Neuronal stem cell (in vitro differentiated cells): ENCODE results near the gene CNNM4.

ENCODE experiments used
- DNase-seq: peaks from one replicate; pipeline ENCODE4 v3.0.0-alpha.2; 2013; ENCODE audit warnings: low spot score
- H2AFZ ChIP-seq: one replicate; pipeline ENCODE4 v1.6.1; 2013; ENCODE audit warnings: mild to moderate bottlenecking, low read length, inconsistent platforms
- H2AK5ac ChIP-seq: 2 replicates; pipeline ENCODE4 v1.6.1; 2013; ENCODE audit warnings: low read depth, mild to moderate bottlenecking, inconsistent platforms, low read length, moderate library complexity, mixed read lengths
- H2BK120ac ChIP-seq: 2 replicates; pipeline ENCODE4 v1.6.1; 2013; ENCODE audit warnings: low read depth, mild to moderate bottlenecking, inconsistent platforms, low read length, moderate library complexity, mixed read lengths
- H2BK12ac ChIP-seq: one replicate; pipeline ENCODE4 v1.6.1; 2013; ENCODE audit warnings: low read length, inconsistent platforms
- H2BK15ac ChIP-seq: 2 replicates; pipeline ENCODE4 v1.6.1; 2013; ENCODE audit warnings: mild to moderate bottlenecking, low read length, inconsistent platforms, mixed read lengths
- H2BK5ac ChIP-seq: one replicate; pipeline ENCODE4 v1.6.1; 2013; ENCODE audit warnings: inconsistent platforms, mild to moderate bottlenecking, low read length, moderate library complexity
- H3K14ac ChIP-seq: one replicate; pipeline ENCODE4 v1.6.1; 2013; ENCODE audit warnings: low read length, inconsistent platforms
- H3K18ac ChIP-seq: 2 replicates; pipeline ENCODE4 v1.6.1; 2013; ENCODE audit warnings: low read length, inconsistent platforms
- H3K23ac ChIP-seq: 2 replicates; pipeline ENCODE4 v1.6.1; 2013; ENCODE audit warnings: low read depth, mild to moderate bottlenecking, mixed read lengths, low read length, inconsistent platforms; ENCODE audit not compliant: poor library complexity
- H3K27ac ChIP-seq: replicated peaks from 3 replicates; pipeline ENCODE4 v1.5.1; 2013; ENCODE audit warnings: low read length, inconsistent platforms
- H3K27me3 ChIP-seq, 3 experiments: 2 replicates each; pipeline ENCODE4 v1.6.1; 2013; ENCODE audit warnings: low read length in 3 of 3, mild to moderate bottlenecking in 2 of 3, inconsistent platforms in 1 of 3, low read depth in 1 of 3, mixed read lengths in 1 of 3, moderate library complexity in 1 of 3; ENCODE audit not compliant: control insufficient read depth in 3 of 3, insufficient read depth in 3 of 3
- H3K36me3 ChIP-seq, 2 donors: replicated peaks in 1 of 2; 2 replicates each; pipeline ENCODE4 v1.6.1; 2013; ENCODE audit warnings: low read length in 2 of 2; ENCODE audit not compliant: control insufficient read depth in 2 of 2, insufficient read depth in 2 of 2
- H3K4ac ChIP-seq: 2 replicates; pipeline ENCODE4 v1.6.1; 2013; ENCODE audit warnings: inconsistent platforms, mild to moderate bottlenecking, low read length, moderate library complexity
- H3K4me1 ChIP-seq, 2 donors: 1 replicate in 1 of 2; 2 replicates in 1 of 2; pipeline ENCODE4 v1.6.1; 2013; ENCODE audit warnings: low read length in 2 of 2, low read depth in 1 of 2; ENCODE audit not compliant: control insufficient read depth in 2 of 2, insufficient read depth in 1 of 2
- H3K4me2 ChIP-seq: one replicate; pipeline ENCODE4 v1.6.1; 2013; ENCODE audit warnings: mild to moderate bottlenecking, low read length, inconsistent platforms; ENCODE audit not compliant: insufficient read depth, poor library complexity, severe bottlenecking
- H3K4me3 ChIP-seq, 2 donors: 2 replicates each; pipeline ENCODE4 v1.5.1; 2013; ENCODE audit warnings: low read length in 2 of 2, mild to moderate bottlenecking in 2 of 2, inconsistent platforms in 1 of 2, moderate library complexity in 1 of 2
- H3K79me1 ChIP-seq: one replicate; pipeline ENCODE4 v1.6.1; 2013; ENCODE audit warnings: low read depth, mild to moderate bottlenecking, inconsistent platforms, low read length, moderate library complexity
- H3K9ac ChIP-seq: one replicate; pipeline ENCODE4 v1.6.1; 2013; ENCODE audit warnings: mild to moderate bottlenecking, low read depth, low read length, inconsistent platforms; ENCODE audit not compliant: poor library complexity
- H3K9me3 ChIP-seq, 2 donors: replicated peaks in 1 of 2; 2 replicates each; pipeline versions ENCODE3 to v1.6.1; 2013; ENCODE audit warnings: low read length in 2 of 2, mild to moderate bottlenecking in 2 of 2, inconsistent platforms in 1 of 2, low read depth in 1 of 2, mixed read lengths in 1 of 2, moderate library complexity in 1 of 2; ENCODE audit not compliant: control insufficient read depth in 2 of 2, insufficient read depth in 1 of 2
- H4K8ac ChIP-seq: one replicate; pipeline ENCODE4 v1.6.1; 2013; ENCODE audit warnings: low read depth, mild to moderate bottlenecking, inconsistent platforms, low read length, moderate library complexity
- H4K91ac ChIP-seq: one replicate; pipeline ENCODE4 v1.6.1; 2013; ENCODE audit warnings: low read length, low read depth, mild to moderate bottlenecking, inconsistent platforms; ENCODE audit not compliant: poor library complexity
- WGBS, 2 donors: extraction: QIAGEN DNeasy Blood & Tissue Kit; methylation state at CpG; one replicate each; pipeline ENCODE4 v1.1.7; 2013; ENCODE audit warnings: missing lambda C conversion rate in 2 of 2, mixed read lengths in 1 of 2; ENCODE audit not compliant: insufficient read length in 2 of 2, insufficient replicate concordance in 1 of 2; ENCODE audit errors: extremely low coverage in 2 of 2; 5-methylcytosine and 5-hydroxymethylcytosine counted together

CNNM4 gene

DNA sequence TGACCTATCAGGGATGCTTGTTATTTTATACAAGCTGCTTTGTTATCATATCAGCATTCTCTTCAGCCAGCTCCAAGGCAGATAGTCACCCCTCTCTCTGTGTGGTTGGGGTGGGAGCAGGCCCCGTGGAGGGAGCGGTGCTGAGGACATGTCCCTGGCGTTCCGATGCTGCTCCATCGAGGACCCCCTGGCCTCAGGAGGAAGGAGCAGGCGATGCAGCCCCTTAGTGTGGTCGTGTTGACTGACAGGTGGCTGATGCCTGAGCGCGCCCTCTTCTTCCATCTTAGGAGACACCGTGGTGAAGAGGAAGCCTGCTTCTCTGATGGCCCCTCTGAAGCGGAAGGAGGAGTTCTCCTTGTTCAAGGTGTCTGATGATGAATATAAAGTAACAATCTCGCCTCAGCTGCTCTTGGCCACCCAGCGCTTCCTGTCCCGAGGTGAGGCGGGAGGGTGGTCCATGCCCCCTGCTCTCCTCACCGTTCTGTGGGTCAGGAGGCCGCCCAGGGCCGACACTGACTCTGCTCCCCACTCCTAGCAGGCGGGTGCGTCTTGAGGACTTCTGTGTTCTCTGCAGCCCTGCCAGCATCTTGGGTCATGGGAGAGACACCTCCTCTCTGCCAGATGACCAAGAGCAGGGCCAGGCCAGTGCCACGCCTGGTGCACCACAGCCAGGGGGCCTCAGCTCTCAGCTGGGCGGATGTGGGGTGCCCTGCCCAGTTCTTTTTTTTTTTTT, 66.0 kb downstream of the CNNM4 start:
- Histone ChIP-seq H2BK5ac (no peak overlapping the region), H3K4me3 (no peak overlapping the region), H2BK120ac (peak overlapping the region; percentile 50), H3K27me3 (no peaks in the 10 kb centered on the region), H3K9ac (no peak overlapping the region), H3K4me1 (peaks cover 0 to 2% of the 10 kb centered on the region in 2 donors), H2BK15ac (no peak overlapping the region), H4K8ac (no peak overlapping the region), H3K79me1 (peaks cover 9% of the 10 kb centered on the region), H3K23ac (peak overlapping the region; percentile 18), H3K9me3 (no peaks in the 10 kb centered on the region), H2AK5ac (no peak overlapping the region), H4K91ac (no peak overlapping the region), H3K4ac (no peak overlapping the region), H3K36me3 (peaks cover 48 to 90% of the 10 kb centered on the region in 2 donors), H2AFZ (no peak overlapping the region), H3K14ac (no peak overlapping the region), H3K18ac (no peak overlapping the region), H3K4me2 (no peak overlapping the region), H2BK12ac (no peak overlapping the region), H3K27ac (no peak overlapping the region)
- DNase-seq = no peak
- WGBS, 2 donors = no CpG with 5 or more reads among the region's 22 CpGs

DNA sequence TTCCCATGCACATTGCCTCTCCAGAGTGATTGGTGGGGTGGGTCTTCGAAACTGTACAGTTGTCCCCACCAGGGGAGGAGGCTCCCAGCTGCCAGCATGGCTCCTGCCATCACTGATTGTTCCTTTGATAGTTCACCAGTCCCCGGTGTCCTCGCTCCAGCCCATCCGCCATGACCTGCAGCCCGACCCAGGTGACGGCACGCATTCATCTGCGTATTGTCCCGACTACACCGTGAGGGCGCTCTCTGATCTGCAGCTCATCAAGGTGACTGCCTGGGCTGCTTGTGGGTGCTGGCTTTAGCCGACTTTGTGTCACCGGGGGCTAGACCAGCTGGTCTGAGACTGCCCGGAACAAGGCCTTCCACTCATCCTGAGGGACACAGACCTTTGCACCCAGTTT, 67.7 kb downstream of the CNNM4 start:
- H3K18ac ChIP-seq = no peak overlapping the region
- H4K91ac ChIP-seq = no peak overlapping the region
- peak overlapping the region in 1 of 2 donors; percentile 13 for H3K4me3 ChIP-seq
- WGBS, 2 donors = no CpG with 5 or more reads among the region's 14 CpGs
- H3K23ac ChIP-seq = peak overlapping the region; percentile 12
- H4K8ac ChIP-seq = no peak overlapping the region
- H2AFZ ChIP-seq = no peak overlapping the region
- peaks cover 4 to 16% of the 10 kb centered on the region in 2 donors for H3K4me1 ChIP-seq
- no peak overlapping the region for H3K14ac ChIP-seq
- peaks cover 46 to 95% of the 10 kb centered on the region in 2 donors for H3K36me3 ChIP-seq
- no peak overlapping the region for H2BK12ac ChIP-seq
- H3K4me2 ChIP-seq = no peak overlapping the region
- H3K27me3 ChIP-seq = no peaks in the 10 kb centered on the region
- no peak overlapping the region for H2BK120ac ChIP-seq
- H3K9ac ChIP-seq = no peak overlapping the region
- no peak for DNase-seq
- no peak overlapping the region for H2BK15ac ChIP-seq
- no peak overlapping the region for H2AK5ac ChIP-seq
- no peak overlapping the region for H3K27ac ChIP-seq
- no peak overlapping the region for H2BK5ac ChIP-seq
- H3K4ac ChIP-seq = no peak overlapping the region
- H3K9me3 ChIP-seq = no peaks in the 10 kb centered on the region
- peaks cover 5% of the 10 kb centered on the region for H3K79me1 ChIP-seq

DNA sequence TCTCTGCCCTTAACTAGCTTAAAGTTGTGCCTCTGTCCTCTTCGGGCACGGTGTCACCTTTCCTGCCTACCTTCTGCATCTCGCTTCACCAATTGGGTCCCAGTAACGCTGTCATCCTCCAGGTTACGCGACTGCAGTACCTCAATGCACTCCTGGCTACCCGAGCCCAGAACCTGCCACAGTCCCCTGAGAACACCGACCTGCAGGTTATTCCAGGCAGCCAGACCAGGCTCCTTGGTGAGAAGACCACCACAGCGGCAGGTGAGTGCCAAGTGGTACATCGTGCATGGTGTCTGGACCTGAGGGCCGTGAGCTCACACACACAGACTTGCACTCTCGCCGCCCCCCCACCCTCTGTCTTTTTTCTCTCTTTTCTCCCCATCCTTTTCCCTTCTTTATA, 68.2 kb downstream of the CNNM4 start:
- no peak overlapping the region for H2BK15ac ChIP-seq
- no CpG with 5 or more reads among the region's 13 CpGs for WGBS, 2 donors
- H3K27ac ChIP-seq = no peak overlapping the region
- no peaks in the 10 kb centered on the region for H3K27me3 ChIP-seq
- H3K36me3 ChIP-seq = peaks cover 46 to 96% of the 10 kb centered on the region in 2 donors
- no peak overlapping the region for H4K8ac ChIP-seq
- H4K91ac ChIP-seq = no peak overlapping the region
- no peak for DNase-seq
- no peak overlapping the region for H2BK5ac ChIP-seq
- no peak overlapping the region for H2AFZ ChIP-seq
- H3K14ac ChIP-seq = no peak overlapping the region
- no peak overlapping the region for H2BK120ac ChIP-seq
- no peak overlapping the region for H2AK5ac ChIP-seq
- H3K4me1 ChIP-seq = peaks cover 4 to 16% of the 10 kb centered on the region in 2 donors
- H3K4me2 ChIP-seq = no peak overlapping the region
- no peak overlapping the region for H2BK12ac ChIP-seq
- no peak overlapping the region for H3K18ac ChIP-seq
- peaks cover 5% of the 10 kb centered on the region for H3K79me1 ChIP-seq
- H3K4me3 ChIP-seq = peak overlapping the region in 1 of 2 donors; percentile 13
- no peak overlapping the region for H3K9ac ChIP-seq
- no peak overlapping the region for H3K4ac ChIP-seq
- no peak overlapping the region for H3K23ac ChIP-seq
- H3K9me3 ChIP-seq = no peaks in the 10 kb centered on the region

DNA sequence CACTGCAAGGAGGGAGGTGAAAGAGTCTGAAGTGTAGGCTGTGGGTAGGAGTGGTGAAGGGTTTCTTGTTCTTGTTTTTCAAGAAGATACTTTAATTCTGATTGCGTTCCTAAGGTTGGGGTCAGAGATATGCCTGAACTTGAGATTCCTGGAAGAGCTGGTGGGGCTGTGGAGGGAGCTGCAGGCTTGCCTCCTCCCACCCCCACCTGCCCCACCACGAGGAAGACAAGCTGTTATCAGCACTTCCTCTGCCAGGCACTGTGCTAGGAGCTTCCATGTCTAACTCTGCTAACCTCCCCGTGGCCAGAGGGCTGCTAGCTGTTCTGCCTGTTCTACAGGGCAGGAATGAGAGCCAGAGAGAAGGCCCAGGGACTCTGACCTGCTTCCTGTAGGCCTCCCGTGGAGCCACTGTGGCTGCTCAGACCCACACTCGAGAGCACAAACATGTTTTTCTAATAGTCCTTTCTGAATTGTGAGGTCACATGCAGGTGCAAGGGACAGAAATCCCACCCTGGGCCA, 69.4 kb downstream of the CNNM4 start:
- no peak for DNase-seq
- H2BK15ac ChIP-seq = no peak overlapping the region
- H3K4me3 ChIP-seq = no peak overlapping the region
- peaks cover 43 to 96% of the 10 kb centered on the region in 2 donors for H3K36me3 ChIP-seq
- no peak overlapping the region for H2BK120ac ChIP-seq
- no peak overlapping the region for H3K14ac ChIP-seq
- no peak overlapping the region for H2AFZ ChIP-seq
- H3K18ac ChIP-seq = no peak overlapping the region
- H3K4me1 ChIP-seq = peaks cover 4 to 16% of the 10 kb centered on the region in 2 donors
- H4K91ac ChIP-seq = no peak overlapping the region
- peaks cover 2% of the 10 kb centered on the region for H3K79me1 ChIP-seq
- no peak overlapping the region for H4K8ac ChIP-seq
- H2AK5ac ChIP-seq = no peak overlapping the region
- H3K9ac ChIP-seq = no peak overlapping the region
- no peaks in the 10 kb centered on the region for H3K9me3 ChIP-seq
- no peak overlapping the region for H3K23ac ChIP-seq
- H3K4me2 ChIP-seq = no peak overlapping the region
- no peak overlapping the region for H3K27ac ChIP-seq
- no peak overlapping the region for H2BK5ac ChIP-seq
- H3K4ac ChIP-seq = no peak overlapping the region
- H3K27me3 ChIP-seq = no peaks in the 10 kb centered on the region
- WGBS, 2 donors = no CpG with 5 or more reads among the region's 5 CpGs
- H2BK12ac ChIP-seq = no peak overlapping the region
